Activated CD8-positive, alpha-beta memory T cell treated with anti-CD3 and anti-CD28 coated beads, Interleukin-2, amount 50 U/mL, for 1 hour (primary cell): ENCODE measurements around the gene GAL3ST3.
"Not testable (repeated sequence)": the region's sequence is repeated elsewhere in the genome, so short reads cannot be mapped to it uniquely, and the experiment has no call there.

Experiments
- DNase-seq: peaks from one replicate; pipeline ENCODE4 v3.0.0-alpha.2; 2020; ENCODE audit errors: extremely low read depth

The GAL3ST3 gene

DNA sequence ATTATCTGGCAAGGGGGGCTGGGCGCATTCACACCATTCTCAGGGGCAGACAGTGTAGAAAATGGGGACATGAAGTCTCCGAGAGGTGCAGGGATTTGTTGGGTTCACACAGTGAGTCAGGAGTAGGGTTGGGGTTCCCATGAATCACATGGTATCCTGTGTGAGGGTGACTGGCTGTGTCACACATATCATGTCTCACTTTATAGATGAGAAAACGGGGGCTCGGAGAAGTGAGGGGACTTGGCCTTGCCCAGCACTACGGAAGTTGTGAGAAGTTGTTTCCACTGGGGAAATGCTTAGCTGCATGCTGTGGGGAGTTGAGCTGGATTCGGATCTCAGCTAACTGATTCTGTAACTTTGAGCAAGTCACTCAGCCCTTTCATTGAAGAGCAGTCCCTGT is 4.2 kb downstream of the GAL3ST3 start:
- DNase-seq = no peak

DNA sequence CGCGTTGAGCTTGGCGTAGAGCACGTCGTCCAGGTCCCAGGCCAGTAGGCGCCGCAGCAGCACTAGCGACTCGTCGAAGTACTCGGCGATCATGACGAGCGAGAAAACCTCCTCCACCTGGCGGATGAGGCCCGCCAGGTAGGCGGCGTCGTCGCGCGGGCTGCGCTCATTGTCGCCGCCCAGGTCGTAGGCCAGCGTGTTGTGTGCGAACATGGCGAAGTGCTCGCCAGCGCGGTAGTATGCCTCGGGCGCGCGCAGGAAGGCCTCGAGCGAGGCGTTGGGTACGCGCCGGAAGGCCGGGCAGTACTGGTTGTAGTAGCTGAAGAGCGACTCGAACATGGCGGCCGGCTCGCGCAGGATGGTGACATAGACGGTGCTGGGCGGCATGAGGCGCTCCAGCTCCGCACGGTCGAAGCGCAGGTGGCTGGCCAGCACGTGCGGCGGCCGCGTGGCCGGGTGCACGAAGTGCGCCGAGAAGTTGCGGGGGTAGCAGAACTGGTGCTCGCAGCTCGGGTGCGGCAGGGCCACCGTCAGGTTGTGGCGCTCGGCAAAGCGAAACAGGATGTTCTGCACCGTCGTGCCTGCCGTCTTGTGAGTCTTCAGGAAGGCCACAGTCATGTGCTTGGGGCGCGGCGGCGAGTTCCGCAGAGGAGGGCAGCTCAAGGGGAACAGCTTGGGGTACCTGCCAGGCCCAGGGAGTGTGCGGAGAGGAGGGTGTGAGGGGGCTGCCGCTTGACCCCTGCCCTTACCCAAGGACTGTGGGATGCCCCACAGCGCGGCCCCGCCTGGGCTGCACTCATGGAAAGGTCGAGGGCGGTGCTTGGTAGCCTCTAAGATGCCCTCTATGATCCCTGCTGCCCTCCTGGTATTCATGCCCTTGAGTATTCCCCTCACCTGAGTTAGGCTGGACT is 5.7 kb downstream of the GAL3ST3 start:
- no peak for DNase-seq

DNA sequence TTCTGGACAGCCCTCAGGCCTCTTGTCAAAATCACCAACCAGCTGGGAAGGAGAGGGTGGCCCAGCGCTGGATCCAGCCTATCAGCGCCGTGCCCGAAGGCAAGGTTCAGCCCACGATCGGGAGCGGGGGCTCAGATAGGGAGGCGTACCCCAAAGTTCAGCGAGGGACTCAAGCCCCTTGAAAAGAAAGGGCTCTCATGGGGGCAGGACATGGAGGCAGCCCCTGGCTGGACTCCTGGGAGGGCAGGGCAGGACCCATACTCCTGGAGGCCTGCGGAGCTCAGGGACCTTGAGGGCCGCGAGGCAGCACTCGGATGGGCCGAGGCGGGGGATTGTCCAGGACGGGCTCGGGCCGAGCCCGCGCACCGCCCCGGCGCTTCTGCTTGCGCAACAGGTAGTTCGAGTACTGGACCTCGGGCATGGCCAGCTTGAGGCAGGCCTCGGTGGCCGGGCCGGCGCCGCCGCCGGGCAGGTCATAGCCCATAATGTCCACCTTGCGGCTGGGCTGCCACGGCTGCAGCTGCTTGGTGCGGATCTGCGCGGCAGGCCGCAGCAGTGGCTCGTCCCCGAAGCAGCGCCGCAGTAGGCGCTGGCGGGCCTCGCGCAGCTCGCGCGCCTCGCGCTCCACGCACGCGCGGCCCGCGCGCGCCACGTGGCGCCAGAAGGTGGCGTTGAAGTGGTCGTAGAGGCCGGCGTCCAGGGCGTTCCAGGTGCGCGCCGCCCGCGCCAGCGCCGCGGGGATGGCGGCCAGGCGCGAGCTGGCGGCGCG is 6.5 kb downstream of the GAL3ST3 start:
- DNase-seq = no peak

DNA sequence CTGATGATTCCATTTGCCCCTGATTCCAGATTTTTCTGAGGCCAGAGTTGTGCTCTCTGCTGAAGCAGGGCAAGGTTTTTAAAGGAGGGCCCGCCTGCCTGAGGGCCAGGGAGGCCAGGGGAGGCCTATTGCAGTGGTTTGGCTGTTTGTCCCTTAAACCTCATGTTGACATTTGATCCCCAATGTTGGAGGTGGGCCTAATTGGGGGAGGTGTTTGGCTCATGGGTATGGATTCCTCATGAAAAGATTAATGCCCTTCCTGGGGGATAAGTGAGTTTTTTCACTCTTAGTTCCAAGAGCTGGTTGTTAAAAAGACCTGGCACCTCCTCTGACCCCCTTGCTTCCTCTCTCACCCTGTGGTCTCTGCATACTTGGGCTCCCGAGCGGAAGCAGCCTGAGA is 9.2 kb downstream of the GAL3ST3 start:
- no peak for DNase-seq

DNA sequence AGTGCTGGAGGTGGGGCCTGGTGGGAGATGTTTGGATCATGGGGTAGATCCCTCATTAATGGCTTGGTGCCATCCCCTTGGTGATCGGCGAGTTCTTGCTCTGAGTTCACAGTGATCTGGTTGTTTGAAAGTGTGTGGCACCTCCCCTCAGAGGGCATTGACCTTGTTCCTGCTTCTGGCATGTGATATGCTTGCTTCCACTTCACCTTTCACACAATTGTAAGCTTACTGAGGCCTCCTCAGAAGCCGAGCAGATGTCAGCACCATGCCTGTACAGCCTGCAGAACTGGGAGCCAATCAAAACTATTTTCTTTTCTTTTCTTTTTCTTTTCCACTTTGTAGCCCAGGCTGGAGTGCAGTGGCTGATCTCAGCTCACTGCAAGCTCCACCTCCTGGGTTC is 11.6 kb downstream of the GAL3ST3 start:
- no peak for DNase-seq

DNA sequence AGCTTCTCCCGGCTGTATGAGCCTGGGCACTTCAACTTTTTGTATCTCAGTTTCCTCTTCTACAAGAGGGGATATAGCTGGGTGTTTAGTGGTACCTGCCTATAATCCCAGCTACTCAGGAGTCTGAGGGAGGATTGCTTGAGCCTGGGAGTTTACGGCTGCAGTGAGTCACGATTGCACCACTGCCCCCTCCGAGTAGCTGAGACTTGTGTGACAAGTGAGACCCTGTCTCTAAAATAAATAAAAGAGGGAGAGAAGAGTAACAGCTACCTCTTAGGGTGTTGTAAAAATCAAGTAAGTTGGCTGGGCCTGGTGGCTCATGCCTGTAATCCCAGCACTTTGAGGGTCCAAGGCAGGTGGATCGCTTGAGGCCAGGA is 12.6 kb downstream of the GAL3ST3 start:
- no peak for DNase-seq

DNA sequence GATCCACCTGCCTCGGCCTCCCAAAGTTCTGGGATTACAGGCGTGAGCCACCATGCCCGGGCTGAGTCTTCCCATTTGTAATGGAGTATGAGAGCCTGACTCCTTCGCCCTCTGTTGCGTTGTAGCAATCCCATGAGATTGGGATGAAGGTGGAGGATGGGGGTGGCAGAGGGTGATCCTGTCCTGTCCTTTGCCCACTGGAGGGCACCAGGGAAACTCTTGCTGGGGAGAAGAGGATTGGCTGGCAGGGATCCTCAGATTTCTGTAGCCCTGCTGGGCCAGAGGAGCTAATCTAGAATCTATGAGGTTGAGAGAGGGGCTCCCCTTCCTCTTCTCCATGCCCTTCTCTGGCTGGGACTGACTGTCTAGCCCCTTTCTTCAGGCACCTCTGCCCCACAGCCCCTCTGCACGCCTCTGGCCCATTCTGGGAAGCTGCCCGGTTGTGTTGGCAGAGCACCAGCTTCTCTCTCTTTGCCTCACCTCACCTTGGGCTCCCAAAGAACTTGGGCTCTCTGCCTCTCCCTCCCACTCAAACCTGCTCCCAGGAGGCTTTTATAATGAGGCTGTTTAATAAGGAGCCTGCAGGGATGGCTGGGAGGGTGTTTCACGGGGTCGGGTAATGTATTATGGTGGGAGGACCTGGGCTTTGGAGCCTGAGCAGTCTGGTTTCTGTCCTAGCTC is 13.2 kb downstream of the GAL3ST3 start:
- no peak for DNase-seq

DNA sequence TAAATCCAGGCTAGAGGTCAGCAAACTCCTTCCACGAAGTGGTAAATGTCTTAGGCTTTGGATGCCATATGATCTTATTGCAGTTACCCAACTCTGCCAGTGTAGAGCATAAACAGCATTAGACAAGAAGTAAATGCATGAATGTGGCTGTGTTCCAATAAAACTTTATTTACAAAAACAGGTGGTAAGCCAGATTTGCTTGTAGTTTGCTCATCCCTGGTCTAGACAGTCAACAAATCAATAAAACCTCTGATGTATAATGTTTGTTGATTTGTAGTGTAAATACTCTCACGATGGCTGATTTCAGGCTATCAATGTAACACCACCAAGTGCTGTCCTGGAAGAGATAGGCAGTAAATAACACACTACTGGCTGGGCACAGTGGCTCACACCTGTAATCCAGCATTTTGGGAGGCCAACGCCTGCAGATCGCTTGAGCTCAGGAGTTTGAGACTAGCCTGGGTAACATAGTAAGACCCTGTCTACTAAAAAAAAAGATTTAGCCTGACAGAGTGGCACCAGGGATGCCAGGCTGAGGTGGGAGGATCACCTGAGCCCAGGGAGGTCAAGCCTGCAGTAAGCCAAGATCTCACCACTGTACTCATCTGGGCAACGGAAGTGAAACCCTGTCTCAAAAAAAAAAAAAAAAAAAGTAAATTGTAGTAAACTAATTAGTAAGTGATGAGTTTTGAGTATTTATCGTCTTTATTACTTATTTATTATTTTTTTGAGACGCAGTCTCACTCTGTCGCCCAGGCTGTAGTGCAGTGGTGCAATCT is 15.8 kb downstream of the GAL3ST3 start:
- DNase-seq = no peak

DNA sequence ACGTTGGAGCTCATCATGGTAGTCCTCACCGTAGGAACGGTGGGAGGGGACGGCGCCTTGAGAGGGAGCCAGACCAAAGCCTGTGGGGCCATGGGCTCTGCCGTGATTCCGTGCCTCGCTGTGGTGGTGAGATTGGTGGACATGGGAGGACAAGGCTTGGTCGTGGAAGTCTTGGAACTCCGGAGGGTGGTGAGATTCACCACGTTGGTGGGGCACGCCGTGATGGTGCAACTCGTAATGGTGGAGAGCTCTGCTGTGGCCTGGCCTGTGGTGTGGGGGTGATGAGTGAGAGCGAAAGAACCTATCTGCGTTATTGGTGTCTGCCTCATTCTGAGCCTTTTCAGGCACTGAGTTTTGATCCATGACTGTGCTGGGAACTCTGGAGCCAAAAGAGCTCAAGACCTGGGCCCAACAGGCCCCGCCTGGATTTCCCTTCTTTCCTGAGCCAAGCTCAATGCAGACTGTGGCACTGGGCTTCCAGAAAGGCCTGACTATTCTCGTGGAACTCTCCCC is 22.9 kb downstream of the GAL3ST3 start, which contains the start of gene CATSPER1:
CATSPER1 (minus strand) TSS at position 463 of the 513 bp plus-strand sequence; CDS start at position 363, 100 bp downstream.
- no peak for DNase-seq

DNA sequence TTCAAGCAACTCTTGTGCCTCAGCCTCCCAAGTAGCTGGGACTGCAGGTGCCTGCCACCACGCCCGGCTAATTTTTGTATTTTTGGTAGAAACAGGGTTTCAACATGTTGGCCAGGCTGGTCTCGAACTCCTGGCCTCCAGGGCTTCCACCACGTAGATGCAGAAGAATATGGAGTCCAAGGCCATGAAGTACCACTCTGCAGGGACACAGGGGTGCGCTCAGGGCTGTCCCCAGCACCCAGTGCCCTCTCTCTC is 25.8 kb downstream of the GAL3ST3 start:
- not testable (repeated sequence) for DNase-seq

DNA sequence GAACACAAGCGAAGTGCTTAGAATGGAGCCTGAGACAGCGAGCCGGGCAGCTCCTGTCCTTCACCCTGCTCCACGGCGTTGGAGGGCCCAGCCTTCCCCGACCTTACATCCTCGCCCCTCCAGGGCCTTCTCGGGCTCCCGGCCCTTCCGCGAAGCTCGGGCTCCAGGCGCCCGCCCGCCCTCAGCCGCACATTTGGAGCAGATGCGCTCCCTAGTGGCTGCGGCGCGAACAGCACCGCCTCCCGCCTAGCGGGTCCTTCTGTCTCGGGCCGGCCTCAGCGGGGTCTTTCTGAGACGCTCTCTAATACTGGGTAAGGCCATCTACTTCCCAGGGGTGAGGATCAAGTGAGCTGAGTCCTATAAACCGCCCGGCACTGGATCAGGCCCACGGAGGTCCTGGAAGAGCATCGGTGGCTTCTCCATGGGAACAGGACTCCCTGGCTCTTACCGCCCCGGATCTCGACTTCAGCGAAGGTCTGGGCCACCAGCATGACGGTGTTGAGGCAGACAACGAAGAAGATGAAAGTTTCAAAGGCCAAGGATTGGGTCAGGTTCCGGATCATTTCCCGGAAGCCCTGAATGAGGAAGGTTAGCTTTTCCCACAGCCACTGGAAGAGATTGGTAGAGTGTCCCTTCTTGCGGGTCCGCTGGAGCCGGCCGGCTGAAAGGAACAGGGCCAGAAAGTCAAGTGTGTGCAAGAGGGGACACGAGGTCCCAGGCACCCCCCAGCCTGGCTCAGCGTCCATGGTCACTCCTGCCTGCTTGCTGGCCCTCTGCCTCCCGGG is 26.4 kb downstream of the GAL3ST3 start:
- no peak for DNase-seq

DNA sequence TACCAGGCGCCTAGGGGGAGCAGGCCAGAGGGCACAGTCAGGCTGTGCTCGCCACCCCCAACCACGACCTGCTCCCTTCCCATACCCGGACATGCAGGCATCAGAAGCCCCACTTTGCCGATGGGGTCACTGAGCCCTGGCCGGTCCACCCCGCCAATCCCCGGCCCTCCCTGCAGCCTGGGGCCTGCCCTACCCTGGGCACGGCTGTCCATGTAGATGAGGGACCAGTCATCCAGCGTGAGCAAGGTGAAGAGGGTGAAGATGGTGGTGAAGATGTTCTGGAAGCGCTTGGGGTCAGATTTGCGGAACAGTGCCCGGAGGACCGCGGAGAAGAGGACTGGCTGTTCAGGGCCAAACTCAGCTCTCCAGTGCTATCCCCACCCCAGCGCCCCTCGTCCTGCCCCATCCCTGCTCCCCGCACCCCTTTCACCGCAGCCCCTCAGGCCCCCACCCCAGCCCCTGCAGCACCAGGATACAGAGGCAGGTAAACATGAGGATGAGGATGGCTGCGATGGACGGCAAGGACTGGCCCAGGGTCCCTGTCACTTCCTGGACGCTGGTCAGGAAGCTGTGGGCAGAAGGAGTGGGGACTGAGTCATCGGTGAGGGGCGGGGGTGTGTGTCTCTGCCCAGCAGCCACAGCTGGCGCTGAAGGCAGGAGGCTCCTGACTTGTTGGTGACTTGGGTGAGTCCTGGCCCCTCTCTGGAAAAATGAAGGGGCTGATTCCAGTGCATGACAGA is 28.2 kb downstream of the GAL3ST3 start:
- no peak for DNase-seq

DNA sequence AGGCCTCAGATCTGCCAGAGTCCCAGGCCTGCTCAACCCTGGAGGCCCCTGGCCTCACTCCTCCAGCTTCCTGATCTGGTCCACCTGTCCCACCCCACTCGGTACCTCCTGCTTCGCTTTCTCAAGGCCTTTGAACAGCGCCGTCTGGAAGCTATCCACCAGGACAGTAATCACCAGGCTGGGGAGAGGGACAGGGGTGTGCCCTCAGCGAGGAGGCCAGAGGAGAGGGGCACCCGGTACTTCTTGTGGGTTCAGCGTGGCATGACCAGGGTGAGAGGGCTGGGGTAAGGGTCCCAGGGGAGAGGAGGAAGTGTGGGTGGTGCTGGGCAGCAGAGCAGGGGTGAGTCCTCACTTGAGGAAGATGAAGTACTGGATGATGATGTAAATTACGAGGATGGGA is 28.7 kb downstream of the GAL3ST3 start:
- no peak for DNase-seq

DNA sequence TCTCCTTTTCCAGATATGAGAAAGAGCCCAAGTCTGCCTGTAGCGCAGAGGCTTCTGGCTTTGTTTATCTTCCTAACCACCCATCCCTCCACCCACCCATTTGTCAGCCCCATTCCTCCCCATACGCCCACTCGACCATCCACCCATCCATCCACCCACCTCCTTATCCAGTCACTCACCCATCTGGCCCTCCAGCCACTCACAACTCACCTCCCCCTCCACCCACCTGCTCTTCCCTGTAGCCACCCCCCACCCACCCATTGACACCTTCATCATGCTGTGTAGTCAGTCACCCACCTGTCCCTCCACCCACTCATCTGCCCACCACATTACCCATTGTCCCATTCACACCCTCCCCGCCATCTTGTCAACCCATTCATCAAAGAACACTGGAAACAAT is 31.6 kb downstream of the GAL3ST3 start:
- no peak for DNase-seq

DNA sequence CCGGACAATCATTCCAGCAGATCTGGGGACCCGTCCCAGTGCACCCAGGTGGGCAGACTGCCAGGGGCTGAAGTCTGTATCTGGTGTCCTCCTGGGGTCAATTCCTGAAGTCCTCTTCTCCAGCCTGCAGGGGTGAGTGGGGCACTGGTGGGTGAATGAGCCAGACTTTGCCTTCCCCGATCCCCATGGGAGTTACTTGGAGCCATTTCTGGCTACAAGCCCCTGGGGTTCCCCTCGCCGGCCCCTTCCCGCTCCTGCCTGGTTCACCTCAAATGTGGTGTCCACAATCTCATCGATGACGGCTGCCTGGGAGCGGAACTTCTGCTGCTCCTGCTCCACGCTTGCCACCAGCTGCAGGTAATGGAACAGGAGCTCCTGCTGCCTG is 32.2 kb downstream of the GAL3ST3 start:
- no peak for DNase-seq

DNA sequence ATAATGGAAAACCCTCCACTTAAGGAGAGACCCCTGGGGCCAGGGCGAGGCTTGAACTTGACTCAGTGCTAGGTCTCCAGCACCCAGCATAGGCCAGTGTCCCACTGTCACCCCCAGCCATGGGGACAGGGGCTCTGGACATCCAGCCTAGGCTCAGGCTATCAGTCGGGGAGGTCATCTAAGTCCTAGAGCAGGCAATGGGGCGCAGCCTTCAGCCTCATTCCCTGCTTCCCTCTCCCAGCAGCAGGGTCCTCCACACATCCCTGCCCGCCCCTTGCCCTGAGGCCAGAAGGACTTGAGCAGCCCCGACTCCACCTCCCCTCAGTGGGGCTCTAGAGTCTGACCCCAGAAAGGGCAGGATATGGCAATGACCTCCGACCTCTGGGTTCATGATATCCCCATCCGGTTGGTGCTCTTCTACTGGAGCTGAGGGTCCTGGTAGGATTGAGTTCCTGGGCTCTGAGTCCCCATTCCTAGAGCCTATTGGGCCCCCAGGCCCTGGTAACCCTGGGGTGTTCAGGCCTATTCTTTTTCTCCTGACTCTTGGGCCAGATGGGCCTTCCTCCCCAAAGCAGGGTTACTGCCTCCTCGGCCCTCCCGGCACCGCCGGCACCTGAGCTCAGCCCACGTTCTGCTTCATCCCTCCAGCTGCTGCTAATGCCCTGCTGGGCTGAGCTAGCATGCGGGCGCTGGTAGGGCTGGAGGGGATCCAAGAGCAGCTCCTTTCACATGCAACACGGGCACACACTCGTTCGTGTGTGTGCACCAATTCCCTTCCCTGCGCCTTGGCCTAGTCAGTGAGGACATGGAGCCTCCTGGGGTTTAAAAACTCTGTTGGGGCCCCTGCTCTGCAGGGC is 32.8 kb downstream of the GAL3ST3 start:
- DNase-seq = no peak

DNA sequence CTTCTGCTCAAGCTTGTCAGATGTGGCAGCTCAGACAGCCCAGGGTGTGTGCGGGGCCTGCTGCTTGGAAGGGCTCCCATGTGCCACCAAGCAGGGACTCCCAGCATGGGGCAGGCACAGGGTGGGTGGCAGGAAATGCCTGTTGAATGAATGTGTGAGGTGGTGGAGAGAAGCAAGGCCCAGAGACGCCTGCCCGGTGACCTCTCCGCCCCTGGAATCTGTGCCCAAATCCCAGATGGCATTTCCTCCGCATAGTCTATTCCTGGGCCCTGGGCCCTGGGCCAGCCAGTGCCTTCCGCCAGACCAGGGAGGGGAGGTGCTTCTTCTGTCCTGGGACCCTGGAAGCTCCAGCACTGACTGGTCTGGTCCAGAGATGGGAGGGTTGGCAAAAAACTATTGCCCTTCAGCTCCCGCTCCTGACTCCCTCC is 33.5 kb downstream of the GAL3ST3 start:
- DNase-seq = no peak

DNA sequence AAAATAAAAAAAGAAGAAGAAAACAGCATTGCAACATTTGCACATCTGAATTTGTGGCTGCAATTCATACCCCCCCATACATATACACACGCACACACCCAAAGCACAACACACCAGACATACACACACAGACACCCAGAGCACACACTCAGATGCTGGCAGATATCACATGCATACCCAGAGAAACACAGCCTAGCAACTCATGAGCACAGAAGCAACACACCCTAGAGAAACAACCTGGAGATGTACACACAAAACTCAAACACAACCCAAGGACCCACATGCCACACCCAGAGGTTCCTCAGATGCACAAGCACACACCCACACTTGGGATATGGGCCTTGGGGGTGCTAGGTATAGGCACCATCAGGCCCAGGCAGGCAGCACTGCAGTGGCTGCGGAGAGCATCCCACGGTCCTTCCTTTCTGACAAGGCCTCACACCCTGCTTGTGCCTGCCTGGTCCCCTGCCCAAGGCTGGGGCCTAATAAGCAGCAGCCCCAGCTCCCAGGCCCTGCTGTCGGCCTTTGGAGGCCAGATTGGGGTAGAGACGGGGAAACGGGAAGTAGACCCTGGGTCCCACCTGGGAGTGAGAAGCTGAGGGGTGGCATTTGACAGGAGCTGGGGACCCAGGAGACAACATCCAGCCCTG is 34.0 kb downstream of the GAL3ST3 start:
- DNase-seq = no peak

DNA sequence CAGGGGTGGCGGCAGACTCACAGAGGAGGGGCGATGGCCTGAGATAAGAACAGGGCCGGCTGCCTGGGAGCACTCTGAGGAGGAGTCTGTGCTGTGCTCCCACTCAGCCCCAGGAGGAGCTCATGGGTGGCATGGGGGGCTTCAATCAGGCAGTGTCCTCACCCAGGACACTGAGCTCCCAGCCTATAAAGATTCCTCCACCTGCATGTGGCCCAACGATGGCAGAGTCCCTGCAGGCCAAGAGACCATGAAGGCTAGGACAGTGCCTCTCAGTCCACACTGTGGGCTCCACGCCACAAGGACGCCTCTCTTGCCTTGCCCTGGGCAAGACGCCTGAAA is 35.2 kb downstream of the GAL3ST3 start:
- DNase-seq = no peak
